Stimulated activated CD8-positive, alpha-beta memory T cell treated with anti-CD3 and anti-CD28 coated beads, Interleukin-15, amount 100 ng/mL, for 48 hours (primary cell): Measurements from ENCODE around the gene C20orf173.
"Not testable (repeated sequence)": the region's sequence is repeated elsewhere in the genome, so short reads cannot be mapped to it uniquely, and the experiment has no call there.

Experiments used
- DNase-seq, 2 donors: peaks; one replicate each; pipeline ENCODE4 v3.0.0-alpha.2; 2020; ENCODE audit warnings: low read depth in 2 of 2

C20orf173 gene, protein sequence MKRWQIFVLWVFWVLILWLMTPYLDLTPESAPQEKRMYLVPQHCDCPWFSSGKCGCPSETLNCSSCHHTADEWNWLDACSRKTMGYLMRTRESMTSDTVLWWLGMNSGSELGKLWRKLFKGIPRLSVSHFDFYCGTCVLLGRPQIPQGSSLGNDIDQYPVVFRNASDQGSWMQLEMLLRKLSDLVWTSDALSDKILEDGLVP

DNA sequence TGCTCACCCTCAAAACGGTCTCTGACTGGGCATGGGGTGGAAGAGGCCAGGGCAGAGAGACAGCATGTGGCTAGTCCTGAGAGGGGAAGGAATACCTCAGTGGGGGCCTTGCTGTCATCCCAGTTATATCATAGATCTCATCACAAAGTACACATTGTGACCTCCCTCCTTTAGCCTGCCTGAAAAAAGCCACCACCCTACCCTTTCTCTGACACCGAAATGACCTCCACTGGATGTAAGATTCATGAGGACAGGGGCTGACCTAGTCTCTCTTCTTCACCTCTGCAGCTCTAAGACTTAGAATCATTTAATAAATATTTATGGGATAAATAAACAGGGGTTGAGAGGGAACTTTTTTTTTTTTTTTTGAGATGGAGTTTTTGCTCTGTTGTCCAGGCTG is at the start of gene C20orf173:
Gene C20orf173 (minus strand): TSS at position 101 of the 400 bp plus-strand sequence. CDS start 279 bp downstream, outside the sequence.
- DNase-seq = no peak

DNA sequence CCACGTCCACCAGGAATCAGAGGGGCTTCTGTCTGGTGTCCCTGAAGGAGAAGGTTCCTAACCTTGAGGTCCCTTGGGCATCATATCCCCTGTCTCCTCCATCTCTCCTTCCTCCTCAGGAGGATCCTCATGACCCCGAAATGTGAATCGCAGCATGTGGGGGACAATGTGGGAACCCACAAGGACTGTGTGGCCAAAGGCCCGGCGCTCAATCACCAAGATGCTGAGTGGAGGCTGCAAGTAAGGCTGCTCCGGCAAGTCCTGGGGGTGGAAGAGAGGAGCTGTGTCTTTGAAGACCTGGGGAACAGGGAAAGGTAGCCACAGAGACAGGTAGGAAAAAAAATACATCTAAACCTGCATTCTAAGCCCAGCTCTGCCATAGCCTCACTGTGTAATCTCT is 49.7 kb upstream of the C20orf173 start:
- no peak for DNase-seq

DNA sequence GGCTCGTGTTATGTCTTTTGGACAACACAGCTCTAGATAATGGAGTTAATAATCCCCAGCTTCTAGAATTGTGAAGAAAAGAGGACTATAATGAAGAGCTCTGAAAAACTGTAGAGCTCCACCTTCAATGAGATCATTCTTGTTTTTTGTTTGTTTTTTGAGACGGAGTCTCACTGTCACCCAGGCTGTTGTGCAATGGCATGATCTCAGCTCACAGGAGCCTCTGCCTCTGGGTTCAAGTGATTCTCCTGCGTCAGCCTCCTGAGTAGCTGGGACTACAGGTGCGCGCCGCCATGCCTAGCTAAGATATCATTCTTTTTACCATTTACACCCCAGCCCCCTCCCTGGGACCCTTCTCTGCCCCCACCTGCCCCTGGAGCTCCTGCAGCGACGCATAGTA is 49.0 kb upstream of the C20orf173 start:
- no peak for DNase-seq

DNA sequence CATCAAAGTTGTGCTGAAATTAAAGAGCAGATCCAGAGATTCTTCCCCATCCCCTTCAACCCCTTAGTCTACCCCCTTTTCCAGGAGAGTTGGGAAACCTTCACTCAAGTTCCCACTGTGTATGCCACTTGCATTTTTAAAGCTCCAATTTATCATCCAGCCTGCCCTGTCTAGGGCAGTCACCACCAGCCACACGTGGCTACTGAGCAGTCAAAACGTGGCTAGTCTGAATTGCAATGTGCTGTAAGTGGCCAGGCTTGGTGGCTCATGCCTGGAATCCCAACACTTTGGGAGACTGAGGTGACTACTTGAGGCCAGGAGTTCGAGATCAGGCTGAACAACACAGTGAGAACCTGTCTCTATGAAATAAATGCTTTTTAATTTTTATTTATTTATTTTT is 47.4 kb upstream of the C20orf173 start:
- DNase-seq = no peak

DNA sequence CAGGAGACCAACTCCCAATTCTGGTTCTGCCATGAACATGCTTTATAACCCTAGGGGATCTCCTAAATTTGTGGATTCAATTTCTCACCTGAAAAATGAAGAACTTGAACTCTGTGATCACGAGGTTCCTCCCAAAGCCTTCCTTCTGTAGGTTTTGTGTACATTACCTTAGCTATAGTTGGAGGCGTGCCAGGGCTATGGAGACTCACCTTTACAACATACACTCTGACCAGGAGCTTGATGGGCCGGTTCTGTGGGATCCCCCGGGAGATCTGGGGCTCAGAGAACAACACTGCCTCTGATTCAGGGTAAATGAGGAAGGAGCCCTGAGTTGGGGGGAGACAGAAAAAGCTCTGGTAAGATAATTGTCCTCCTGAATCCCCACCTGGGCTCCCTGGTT is 46.5 kb upstream of the C20orf173 start:
- DNase-seq = no peak

DNA sequence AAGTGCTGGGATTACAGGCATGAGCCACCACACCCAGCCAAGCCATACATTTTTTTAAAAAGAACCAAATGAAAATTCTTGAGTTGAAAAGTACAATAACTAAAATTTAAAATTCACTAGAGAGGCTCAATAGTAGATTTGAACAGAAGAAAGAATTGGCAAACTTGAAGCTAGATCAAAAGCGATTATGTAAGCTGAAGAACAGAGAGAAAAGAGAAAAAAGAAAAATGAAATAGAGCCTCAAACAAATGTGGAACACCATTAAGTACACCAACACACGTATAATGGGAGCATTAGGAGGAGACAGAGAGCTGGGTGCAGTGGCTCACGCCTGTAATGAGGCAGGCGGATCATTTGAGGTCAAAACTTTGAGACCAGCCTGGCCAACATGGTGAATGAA is 43.4 kb upstream of the C20orf173 start:
- no peak for DNase-seq

DNA sequence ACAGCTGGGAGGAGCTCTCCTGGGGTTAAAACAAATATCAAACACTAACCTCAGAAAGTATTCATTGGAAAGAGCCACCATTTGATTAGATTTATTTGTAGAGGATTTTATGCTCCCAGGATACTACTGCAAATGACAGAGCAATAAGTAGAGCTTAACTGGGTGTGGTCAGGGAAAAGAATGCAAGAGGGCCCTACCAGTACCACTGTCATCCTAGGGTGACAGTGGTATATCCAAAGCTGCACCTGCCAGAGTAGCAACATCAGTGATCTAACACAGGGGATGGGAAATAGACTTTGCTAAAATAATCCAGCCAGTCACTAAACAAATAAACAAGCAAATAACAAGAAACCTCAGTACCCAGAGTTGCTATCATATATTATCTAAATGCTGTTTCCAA is 42.1 kb upstream of the C20orf173 start:
- no peak for DNase-seq

DNA sequence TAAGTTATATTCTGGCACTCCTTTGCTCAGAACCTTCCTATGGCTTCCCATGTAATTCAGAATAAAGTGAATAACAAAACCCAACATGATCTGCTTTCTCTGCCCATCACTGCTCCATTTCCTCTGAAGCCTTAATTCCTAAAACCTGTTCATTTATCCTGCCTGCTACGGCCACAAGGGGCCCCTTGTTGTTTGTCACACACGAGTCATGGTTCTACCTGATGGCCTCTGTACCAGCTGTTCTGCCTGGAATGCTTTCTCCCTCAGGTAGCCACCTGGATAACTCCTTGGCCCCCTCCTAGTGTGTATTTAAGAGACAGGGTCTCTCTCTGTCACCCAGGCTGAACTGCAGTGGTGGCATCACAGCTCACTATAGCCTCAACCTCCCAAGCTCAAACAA is 39.2 kb upstream of the C20orf173 start:
- no peak for DNase-seq

DNA sequence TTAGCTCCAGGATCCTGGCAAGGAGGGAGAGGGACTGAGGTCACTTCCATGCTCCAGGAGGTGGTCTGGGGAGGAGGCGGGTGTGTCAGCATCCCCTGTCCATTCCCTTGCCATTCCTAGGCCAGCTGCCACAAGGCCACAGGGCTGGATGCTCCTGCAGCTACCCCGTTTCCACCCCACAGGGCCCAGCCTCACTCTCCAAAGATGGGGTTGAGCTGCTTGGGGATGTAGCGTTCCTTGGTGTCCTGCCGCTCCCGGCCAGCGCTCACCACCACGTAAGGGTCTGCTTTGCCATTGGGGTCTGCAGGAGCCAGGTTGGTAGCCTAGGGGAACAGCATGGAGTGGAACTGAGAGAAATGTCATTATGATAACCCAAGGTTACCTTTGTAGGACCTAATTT is 35.5 kb upstream of the C20orf173 start:
- DNase-seq = no peak

DNA sequence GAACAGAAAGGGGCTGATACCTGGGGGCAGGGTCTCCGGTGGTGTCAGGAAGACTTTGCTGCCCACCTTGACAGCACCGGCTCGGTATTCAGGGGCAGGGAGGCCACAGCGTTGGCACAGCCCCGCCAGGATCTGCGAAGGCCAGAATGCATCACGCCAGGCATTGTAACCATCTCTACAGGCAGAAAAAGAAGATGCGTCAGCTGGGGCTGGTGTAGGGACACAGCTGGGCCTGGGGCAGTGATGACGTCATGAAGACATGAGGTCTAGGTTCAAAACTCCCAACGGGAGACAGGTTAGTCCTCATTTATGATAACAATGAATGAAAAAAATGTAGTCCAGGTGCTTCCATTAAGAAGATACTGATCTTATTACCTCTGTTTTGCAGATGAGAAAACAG is 34.4 kb upstream of the C20orf173 start:
- no peak for DNase-seq

DNA sequence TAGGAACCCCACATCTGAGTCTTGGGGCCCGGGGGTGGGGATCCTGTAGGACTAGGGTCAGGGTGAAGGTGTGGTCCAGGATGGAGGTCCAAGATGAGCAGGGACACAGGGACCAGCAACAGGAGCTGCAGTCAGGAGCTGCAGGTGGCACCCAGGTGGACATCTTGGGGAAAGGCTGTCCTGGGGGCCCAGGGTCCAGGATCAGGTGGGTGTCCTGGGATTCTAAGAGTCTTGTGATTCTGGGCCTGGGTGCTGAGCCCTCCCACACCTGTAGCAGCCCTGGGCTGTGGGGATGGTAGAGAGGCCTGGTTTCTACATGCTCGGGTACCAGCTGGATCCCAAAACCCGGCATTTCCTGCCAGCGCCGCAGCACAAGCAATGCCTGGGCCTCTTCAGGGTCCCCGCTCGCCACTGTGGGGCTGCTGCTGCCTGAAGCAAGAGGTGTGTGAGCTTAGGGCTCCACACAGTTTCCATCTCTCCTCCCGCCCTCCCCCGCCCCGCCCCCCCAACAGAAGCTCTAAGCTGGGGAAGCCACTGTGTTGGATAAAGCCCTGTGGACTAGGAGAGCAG is 33.2 kb upstream of the C20orf173 start:
- no peak for DNase-seq

DNA sequence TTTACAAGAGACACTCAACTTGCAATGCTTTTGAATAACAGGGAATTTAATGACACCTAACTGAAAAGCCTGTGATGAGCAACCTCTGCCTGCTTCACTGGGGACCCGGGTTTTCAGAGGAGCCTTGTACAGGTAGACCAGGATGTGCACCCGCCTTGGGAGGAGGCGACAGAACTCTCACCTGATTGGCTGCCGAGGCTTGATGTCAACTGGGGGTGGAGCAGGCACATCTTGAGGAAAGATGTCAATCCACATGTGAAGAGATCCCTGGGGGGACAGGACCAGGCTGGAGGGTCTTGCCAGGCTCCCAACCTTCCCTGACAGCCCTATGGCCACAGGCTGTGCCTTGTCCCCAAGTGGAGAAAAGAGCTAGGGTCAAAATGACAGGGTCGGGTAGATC is 32.2 kb upstream of the C20orf173 start:
- no peak for DNase-seq

DNA sequence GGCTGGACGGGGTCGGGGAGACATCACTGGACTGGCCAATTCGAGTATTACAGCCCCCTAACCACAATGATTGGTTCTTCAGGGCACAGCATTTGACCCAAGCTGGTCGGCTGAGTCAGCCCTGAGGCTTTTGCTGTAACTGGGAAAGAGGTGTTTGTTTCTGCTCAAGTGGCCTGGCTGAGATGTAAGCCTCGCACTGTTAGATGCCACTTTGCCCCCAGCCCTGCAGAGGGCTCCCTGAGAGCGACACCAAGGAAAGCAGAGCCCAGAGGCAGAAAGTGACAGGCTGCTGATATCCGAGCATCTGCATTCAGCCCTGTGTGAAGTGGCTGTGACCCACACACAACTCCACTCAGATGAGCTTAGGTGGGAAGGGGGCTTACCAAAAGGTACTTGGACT is 31.8 kb upstream of the C20orf173 start:
- DNase-seq = no peak

DNA sequence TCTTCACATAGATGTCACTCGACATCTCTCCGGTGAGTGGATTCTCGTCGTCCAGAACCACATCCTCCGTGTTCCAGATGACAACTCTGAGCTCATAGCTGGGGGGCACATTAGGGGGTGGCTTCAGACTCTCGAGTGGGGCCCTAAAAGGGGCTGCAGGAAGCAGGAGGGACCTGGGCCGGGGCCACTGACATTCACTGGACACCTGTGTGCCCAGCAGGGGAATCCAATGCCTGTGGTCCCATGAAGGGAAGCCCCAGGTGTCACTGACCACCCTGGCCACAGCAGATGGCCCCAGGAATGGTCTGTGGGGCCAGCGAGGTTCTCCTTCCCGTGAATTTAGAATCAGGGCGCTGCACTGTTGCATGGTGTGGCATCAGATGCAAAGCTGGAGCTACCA is 31.1 kb upstream of the C20orf173 start:
- no peak for DNase-seq

DNA sequence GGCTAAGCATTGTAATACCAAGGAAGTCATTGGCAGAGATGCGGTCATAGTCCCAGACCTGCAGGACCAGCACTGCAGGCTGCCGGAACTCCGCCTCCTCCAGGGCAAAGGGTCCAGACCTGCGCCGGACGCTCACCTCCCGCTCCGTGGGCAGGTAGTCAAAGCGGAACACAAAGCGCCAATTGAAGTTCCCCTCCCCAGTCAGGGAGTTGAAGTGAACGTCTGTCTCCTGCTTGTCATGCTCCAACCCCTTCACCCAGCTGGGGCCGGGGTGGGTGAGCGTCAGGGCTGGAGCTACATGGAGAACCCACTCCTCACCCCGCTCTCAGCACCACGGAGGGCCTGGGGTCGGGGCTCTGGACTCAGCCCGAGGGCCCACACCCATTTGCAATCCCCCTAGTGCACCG is 30.7 kb upstream of the C20orf173 start:
- DNase-seq = no peak

DNA sequence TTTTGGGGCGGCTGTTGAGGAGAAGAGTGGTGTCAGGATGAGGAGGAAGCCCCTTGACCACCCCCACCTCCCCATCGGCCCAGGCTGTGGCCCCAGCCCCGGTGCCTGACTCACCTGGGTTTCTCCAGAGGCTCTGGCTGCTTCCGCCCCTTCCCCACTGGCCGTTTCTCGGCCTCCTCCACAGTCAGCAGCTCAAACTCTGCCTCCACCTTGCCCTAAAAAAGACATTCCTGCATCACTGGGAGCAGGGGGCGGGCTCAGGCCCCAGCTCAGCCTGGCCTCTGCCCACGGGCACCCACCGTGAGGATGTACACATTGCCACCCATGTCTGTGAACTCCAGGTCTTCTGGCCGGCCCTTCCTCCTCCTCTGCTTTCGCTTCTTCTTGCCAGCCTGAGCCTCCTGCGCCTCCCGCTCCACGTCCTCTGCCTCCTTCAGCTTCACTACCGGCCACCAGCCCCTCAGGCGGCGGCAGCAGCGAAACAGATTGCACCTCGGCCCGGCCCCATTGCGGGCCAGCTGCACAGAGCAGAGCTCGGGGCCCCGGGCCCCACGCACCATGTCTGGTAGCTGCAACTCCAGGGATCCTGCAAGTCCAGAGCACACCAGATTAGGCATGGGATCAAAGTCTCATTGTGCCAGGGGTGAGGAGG is 29.7 kb upstream of the C20orf173 start:
- DNase-seq = no peak

DNA sequence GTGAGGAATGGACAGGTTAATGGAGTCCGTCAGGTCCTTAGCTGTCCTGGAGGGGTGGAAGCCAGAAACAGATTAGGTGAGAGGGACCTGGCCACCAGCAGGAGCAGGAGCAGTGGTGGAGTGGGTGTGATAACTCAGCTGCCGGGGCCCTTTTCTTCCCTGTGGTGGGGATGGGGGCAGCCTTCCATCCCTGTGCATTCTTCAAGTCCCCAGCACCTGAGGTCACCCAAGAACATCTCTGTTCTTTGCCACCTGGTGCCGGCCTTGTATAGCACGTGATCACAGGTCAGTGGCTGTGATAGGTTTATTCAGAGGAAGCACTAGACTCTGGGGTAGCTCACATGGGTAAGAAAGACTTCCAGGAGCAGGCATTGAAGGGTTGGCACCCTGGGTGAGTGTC is 29.0 kb upstream of the C20orf173 start:
- DNase-seq = no peak

DNA sequence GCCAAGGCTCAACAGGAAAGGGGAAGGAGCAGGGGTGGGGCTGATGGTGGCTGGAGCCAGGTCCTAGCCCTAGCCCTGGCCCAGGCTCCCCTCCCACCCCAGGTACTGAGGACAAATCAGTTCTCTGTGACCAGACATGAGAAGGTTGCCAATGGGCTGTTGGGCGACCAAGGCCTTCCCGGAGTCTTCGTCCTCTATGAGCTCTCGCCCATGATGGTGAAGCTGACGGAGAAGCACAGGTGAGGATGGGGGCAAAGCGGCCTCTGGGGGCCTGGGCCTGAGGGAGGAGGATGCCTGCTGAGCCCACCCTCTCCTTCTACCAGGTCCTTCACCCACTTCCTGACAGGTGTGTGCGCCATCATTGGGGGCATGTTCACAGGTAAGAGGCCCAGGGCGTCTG is 27.4 kb upstream of the C20orf173 start:
- DNase-seq = no peak

DNA sequence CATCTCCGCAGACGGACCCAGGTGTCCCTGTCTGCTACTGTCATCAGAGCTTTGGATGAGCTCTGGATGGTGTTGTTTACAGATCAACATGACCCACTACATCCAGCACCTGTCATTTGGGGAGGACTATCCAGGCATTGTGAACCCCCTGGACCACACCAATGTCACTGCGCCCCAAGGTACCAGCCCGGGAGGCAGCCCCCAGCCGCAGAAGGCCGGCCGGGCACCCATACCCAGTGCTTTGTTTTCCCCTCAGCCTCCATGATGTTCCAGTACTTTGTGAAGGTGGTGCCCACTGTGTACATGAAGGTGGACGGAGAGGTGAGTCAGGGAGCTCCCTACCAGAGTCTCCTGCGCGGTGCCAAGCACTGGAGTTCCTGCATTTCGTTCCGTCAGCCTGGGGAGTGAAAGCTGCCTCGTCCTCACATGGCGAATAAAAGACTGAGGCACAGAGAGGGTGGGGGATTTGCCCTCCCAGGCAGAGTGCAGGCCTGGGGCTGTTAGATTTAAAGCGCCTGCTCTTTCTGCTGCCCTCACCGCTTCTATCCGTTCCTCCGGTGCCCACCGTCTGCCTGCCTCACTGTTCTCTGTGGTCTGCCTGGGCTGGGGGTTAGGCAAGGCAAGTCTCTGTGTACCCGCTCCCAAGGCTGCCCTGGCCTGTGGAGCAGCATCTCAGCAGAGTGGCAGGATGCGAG is 26.6 kb upstream of the C20orf173 start:
- DNase-seq = no peak

DNA sequence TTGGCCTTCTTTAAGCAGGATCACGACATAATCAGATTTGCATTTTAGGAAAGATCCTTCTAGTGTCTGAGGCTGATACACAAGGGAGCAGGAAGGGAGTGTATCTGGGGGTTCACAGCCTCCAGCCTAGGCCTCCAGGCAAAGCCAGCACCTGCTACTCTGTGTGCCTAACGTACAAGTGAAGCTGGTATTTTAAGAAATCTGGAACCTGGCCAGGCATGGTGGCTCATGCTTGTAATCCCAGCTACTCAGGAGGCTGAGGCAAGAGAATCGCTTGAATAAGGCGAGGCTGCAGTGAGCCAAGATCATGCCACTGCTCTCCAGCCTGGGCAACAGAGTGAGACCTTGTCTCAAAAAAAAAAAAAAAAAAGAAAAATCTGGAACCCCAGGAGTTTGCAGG is 26.0 kb upstream of the C20orf173 start:
- not testable (repeated sequence) for DNase-seq

DNA sequence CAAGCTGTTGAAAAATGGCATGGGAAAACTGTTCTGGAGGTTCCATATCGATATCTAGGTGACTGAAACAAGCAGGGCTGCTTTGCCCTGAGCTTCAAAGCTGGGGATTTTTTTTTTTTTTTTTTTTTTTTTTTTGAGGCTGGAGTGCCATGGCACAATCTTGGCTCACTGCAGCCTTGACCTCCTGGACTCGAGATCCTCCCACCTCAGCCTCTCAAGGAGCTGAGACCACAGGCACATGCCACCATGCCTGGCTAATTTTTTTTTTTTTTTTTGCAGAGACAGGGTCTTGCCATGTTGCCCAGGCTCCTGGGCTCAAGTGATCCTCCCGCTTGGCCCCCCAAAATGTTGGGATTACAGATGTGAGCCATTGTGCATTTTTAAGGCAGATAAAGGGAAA is 23.5 kb upstream of the C20orf173 start:
- DNase-seq = no peak

DNA sequence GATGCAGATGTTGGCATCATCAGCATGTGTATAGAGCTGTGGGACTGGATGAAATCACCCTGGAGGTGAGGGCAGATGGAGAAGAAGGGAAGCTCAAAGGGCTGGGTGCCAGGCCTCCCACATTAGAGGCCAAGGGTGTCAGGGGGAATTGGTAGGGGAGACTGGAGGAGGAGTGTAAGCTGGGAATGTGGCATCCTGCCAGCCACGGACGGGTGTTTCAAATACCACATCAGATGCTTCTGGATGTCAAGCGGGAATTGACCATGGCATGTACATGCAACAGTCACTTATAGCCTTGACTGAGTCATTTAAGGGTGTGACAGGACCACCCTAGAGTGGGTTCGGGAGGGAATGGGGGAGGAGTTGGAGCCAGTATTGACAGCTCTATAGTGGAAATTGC is 22.1 kb upstream of the C20orf173 start:
- DNase-seq = no peak

DNA sequence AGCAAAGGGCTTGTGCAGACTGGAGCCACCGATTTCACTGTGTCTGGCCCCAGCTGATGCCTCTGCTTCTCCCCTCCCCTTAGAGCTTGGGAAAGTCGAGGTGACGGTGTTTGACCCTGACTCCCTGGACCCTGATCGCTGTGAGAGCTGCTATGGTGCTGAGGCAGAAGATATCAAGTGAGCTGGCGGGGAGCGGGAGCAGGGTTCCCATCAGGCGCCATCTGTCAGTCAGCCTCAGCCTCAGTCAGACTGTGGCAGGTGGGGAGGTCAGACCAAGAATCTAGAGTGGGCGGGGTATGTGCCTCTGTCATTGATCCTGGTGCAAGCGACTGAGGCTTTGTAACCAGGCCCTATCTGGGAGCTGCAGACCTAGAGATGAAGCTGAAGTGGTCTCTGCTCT is 17.9 kb upstream of the C20orf173 start:
- DNase-seq = no peak
